ENCODE measurements around the gene RRAD. TPM values are rescaled to one million over a fixed set of nuclear protein-coding genes. Genes with fewer than 3 reads are reported as not detected.

RRAD gene
- total RNA-seq, 1 experiment from 2014 or later, result 2.8 TPM

DNA sequence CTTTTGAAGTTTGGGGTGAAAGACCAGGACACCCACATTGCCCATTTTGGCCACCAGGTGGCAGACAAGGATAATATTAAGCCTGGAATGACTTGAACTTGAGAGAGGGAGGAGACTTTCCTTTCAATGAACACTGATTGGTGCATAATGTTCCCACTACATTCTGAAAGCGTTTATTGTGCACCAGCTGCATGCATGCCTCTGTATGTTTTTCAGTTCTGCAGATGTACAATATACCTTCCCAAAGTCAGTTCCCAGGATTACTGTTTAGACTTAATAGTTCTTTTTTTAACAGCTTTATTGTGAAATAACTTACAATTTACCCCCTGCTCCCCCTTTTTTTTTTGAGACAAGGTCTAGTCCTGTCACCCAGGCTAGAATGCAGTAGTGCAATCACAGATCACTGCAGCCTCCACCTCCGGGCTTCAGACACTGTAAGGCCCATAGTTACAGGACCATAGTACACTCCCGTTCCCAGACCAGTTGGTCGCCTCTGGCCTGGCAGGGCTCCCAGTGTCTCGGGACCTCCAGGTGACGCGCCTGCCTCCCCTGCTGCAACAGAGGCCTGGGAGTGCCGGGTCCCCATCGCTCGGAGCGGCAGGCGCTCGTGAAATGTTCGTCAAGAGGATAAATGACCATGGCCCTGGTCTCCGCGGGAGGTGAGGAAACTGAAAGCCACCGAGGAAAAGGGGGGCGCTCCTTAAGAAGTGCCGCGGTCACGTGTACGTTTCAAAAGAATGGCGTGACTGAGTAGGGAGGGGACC is 22.1 kb upstream of the RRAD start:
- ATAC-seq (peak; percentile 80), DNase-seq (peak; percentile 85)
- no peaks in the 10 kb centered on the region for H3K36me3 ChIP-seq (ENCODE audit: low read depth, low read length)
- no peak overlapping the region for H3K9ac ChIP-seq (ENCODE audit: low read length)
- no peaks in the 10 kb centered on the region for H3K27me3 ChIP-seq (ENCODE audit: low read length)
- no peaks in the 10 kb centered on the region for H3K9me3 ChIP-seq (ENCODE audit: low read length)
- no TSS peak for BruUV-seq (replicated peaks)
- TF ChIP-seq EZH2phosphoT487 (IDR thresholded peaks at IDR 0.05; ENCODE audit: borderline replicate concordance, low read length), result no peak
- TF ChIP-seq CTCF (conservative IDR thresholded peaks at IDR 0.05; ENCODE audit: low read depth, low read length), result peak; percentile 82
- no peaks in the 10 kb centered on the region for H4K20me1 ChIP-seq (ENCODE audit: low read length)
- H3K4me3 ChIP-seq (ENCODE audit: low read length), result peak overlapping the region; percentile 68
- peak overlapping the region; percentile 87 for H2AFZ ChIP-seq (ENCODE audit: low read length)
- no peak overlapping the region for H3K27ac ChIP-seq (ENCODE audit: low read length)
- intact Hi-C loops (cut with micrococcal nuclease), result no loop called here
- peaks cover 4% of the 10 kb centered on the region; the same call in 1 of the 2 replicates for H3K4me1 ChIP-seq (ENCODE audit: insufficient read depth, low read length)
- POLR2A ChIA-PET (ENCODE audit: unreplicated experiment), result no interaction called here
- no peaks in the 10 kb centered on the region for H3K9me2 ChIP-seq (replicated peaks; ENCODE audit: low read length)
- H3F3A ChIP-seq (ENCODE audit: low read length, unreplicated experiment), result no peaks in the 10 kb centered on the region
- H3K4me2 ChIP-seq (ENCODE audit: low read length), result peak overlapping the region; percentile 92
- CTCF ChIA-PET, result no interaction called here
- no peaks in the 10 kb centered on the region for H3K79me2 ChIP-seq (ENCODE audit: low read length)

- CTCF ChIA-PET, result no interaction called here
These were observed 21.6 kb upstream of the RRAD start for GRCh38 chr16:66946974-66947301.

More at GRCh38 chr16:66946974-66947301, 21.6 kb upstream of the RRAD start:
- TF ChIP-seq EZH2phosphoT487 (IDR thresholded peaks at IDR 0.05; ENCODE audit: borderline replicate concordance, low read length) (no peak), EZH2 (IDR thresholded peaks at IDR 0.05; ENCODE audit: low read length, unreplicated experiment) (no peak), CTCF (conservative IDR thresholded peaks at IDR 0.05; ENCODE audit: low read depth, low read length) (no peak)
- Histone ChIP-seq H3K4me3 (ENCODE audit: low read length) (no peak overlapping the region), H3K4me2 (ENCODE audit: low read length) (no peak overlapping the region), H4K20me1 (ENCODE audit: low read length) (no peaks in the 10 kb centered on the region), H3K27me3 (ENCODE audit: low read length) (no peaks in the 10 kb centered on the region), H3K9me2 (replicated peaks; ENCODE audit: low read length) (no peaks in the 10 kb centered on the region), H2AFZ (ENCODE audit: low read length) (no peak overlapping the region), H3K4me1 (ENCODE audit: insufficient read depth, low read length) (peaks cover 4% of the 10 kb centered on the region; the same call in 1 of the 2 replicates), H3K79me2 (ENCODE audit: low read length) (no peaks in the 10 kb centered on the region), H3F3A (ENCODE audit: low read length, unreplicated experiment) (no peaks in the 10 kb centered on the region), H3K9ac (ENCODE audit: low read length) (no peak overlapping the region), H3K27ac (ENCODE audit: low read length) (no peak overlapping the region), H3K36me3 (ENCODE audit: low read depth, low read length) (no peaks in the 10 kb centered on the region), H3K9me3 (ENCODE audit: low read length) (no peaks in the 10 kb centered on the region)
- no TSS peak for BruUV-seq (replicated peaks)
- intact Hi-C loops (cut with micrococcal nuclease), result no loop called here
- ATAC-seq, result no peak
- DNase-seq, result no peak
- POLR2A ChIA-PET (ENCODE audit: unreplicated experiment), result no interaction called here
